ENCODE measurements around the gene CXXC1. TPM values are rescaled to one million over a fixed set of nuclear protein-coding genes. Genes with fewer than 3 reads are reported as not detected.

CXXC1 gene
- polyA plus RNA-seq, 3 donors, result 30.9 to 227 (median 33.4) TPM

GRCh38 chr18:50276452-50276851 is 11.0 kb downstream of the CXXC1 start:
- WGBS (ENCODE audit: insufficient coverage), result no CpG with 5 or more reads among the region's 4 CpGs
- TF ChIP-seq CTCF (IDR thresholded peaks at IDR 0.05), result no peak
- Mint-ChIP-seq H3K4me1 (peaks cover 20% of the 10 kb centered on the region), H3K36me3 (peaks cover 63 to 67% of the 10 kb centered on the region in 2 donors), H3K27me3 (ENCODE audit: low read depth in 3 of 3) (no peaks in the 10 kb centered on the region), H3K4me3 (no peak overlapping the region), H3K27ac (peak overlapping the region in 5 of 7 donors; percentile 0 to 66 (median 50)), H3K9me3 (peaks cover 0 to 2% (median 0%) of the 10 kb centered on the region in 7 donors)
- Histone ChIP-seq H3K4me2 (replicated peaks; ENCODE audit: extremely low read depth, low read length, poor library complexity, severe bottlenecking) (no peak overlapping the region), H3K4me3 (replicated peaks in 1 of 3; ENCODE audit: low read depth in 2 of 3, low read length in 3 of 3) (no peak overlapping the region), H3K79me2 (ENCODE audit: insufficient read depth, low read length) (peaks cover 36% of the 10 kb centered on the region), H3K4me1 (ENCODE audit: control insufficient read depth in 1 of 2, insufficient read depth in 2 of 2, low read length in 2 of 2) (peaks cover 13 to 21% of the 10 kb centered on the region in 2 donors), H3K27ac (ENCODE audit: low read depth in 1 of 2, low read length in 2 of 2) (no peak overlapping the region), H4K20me1 (ENCODE audit: insufficient read depth, low read length) (no peaks in the 10 kb centered on the region), H3K9ac (ENCODE audit: insufficient read depth, low read length, poor library complexity, severe bottlenecking) (no peak overlapping the region), H3K9me3 (replicated peaks in 1 of 2; ENCODE audit: control insufficient read depth in 1 of 2, insufficient read depth in 1 of 2, low read length in 2 of 2) (no peaks in the 10 kb centered on the region), H3K36me3 (replicated peaks in 1 of 2; ENCODE audit: control insufficient read depth in 1 of 2, insufficient read depth in 2 of 2, low read length in 2 of 2) (peaks cover 65 to 83% of the 10 kb centered on the region in 2 donors), H2AFZ (ENCODE audit: insufficient read depth, low read depth, low read length, poor library complexity, severe bottlenecking) (no peak overlapping the region), H3K27me3 (ENCODE audit: control insufficient read depth in 2 of 2, insufficient read depth in 2 of 2, low read length in 2 of 2) (no peaks in the 10 kb centered on the region)
- DNase-seq, result no peak
- intact Hi-C loops (cut with micrococcal nuclease), result no loop called here

DNA sequence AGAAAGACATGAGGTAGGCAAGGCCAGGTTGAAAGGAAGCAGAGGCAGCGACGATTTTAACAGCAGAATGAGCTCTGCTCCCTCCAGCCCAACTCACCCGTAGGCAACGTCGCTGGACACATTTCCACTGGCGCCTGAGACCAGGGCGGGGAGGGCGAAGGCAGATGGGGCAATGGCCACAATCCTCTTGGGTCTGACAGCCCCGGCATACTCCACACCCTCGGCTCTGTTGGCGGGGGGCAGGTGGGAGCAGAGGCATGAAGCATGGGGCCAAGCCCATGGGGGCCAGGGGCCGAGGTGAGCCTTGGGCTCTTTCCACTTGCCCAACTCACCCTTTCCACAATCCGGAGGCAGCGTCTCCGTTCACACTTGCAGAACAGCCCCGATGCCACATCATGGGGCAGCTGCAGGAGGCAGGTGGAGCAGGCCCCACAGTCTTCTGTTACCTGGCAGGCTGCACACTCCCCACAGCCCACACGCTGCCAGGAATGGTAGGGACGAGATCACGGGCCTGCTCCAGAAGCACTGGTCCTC is 11.9 kb downstream of the CXXC1 start:
- H3K9me3 ChIP-seq (replicated peaks in 1 of 2; ENCODE audit: control insufficient read depth in 1 of 2, insufficient read depth in 1 of 2, low read length in 2 of 2), result no peaks in the 10 kb centered on the region
- H3K36me3 ChIP-seq (replicated peaks in 1 of 2; ENCODE audit: control insufficient read depth in 1 of 2, insufficient read depth in 2 of 2, low read length in 2 of 2), result peaks cover 74 to 92% of the 10 kb centered on the region in 2 donors
- H4K20me1 ChIP-seq (ENCODE audit: insufficient read depth, low read length), result no peaks in the 10 kb centered on the region
- no peak overlapping the region for H3K4me2 ChIP-seq (replicated peaks; ENCODE audit: extremely low read depth, low read length, poor library complexity, severe bottlenecking)
- peaks cover 69 to 74% of the 10 kb centered on the region in 2 donors for H3K36me3 Mint-ChIP-seq
- H3K27me3 Mint-ChIP-seq (ENCODE audit: low read depth in 3 of 3), result no peaks in the 10 kb centered on the region
- H3K4me3 ChIP-seq (replicated peaks in 1 of 3; ENCODE audit: low read depth in 2 of 3, low read length in 3 of 3), result no peak overlapping the region
- peaks cover 30% of the 10 kb centered on the region for H3K79me2 ChIP-seq (ENCODE audit: insufficient read depth, low read length)
- TF ChIP-seq CTCF (IDR thresholded peaks at IDR 0.05), result no peak
- no peak for DNase-seq
- H3K4me1 ChIP-seq (ENCODE audit: control insufficient read depth in 1 of 2, insufficient read depth in 2 of 2, low read length in 2 of 2), result peaks cover 10 to 16% of the 10 kb centered on the region in 2 donors
- no peak overlapping the region for H3K27ac ChIP-seq (ENCODE audit: low read depth in 1 of 2, low read length in 2 of 2)
- H3K27me3 ChIP-seq (ENCODE audit: control insufficient read depth in 2 of 2, insufficient read depth in 2 of 2, low read length in 2 of 2), result no peaks in the 10 kb centered on the region
- H3K9ac ChIP-seq (ENCODE audit: insufficient read depth, low read length, poor library complexity, severe bottlenecking), result no peak overlapping the region
- intact Hi-C loops (cut with micrococcal nuclease), result no loop called here
- H3K4me3 Mint-ChIP-seq, result no peak overlapping the region
- peak overlapping the region in 2 of 7 donors; percentile 21 to 59 for H3K27ac Mint-ChIP-seq
- WGBS (ENCODE audit: insufficient coverage), result 98% methylated on average over 17 of the region's 19 CpGs
- H2AFZ ChIP-seq (ENCODE audit: insufficient read depth, low read depth, low read length, poor library complexity, severe bottlenecking), result no peak overlapping the region
- peaks cover 15% of the 10 kb centered on the region for H3K4me1 Mint-ChIP-seq
- H3K9me3 Mint-ChIP-seq, result peaks cover 0 to 2% (median 0%) of the 10 kb centered on the region in 7 donors

Measured in CD14-positive monocyte (primary cell).